ENCODE results near the gene UBXN11.
A peak's percentile ranks its signal among the peaks of the same experiment; 100 is the strongest.

UBXN11 gene

GRCh38 chr1:26281091-26281958 is 25.1 kb downstream of the UBXN11 start:
- in situ Hi-C loops (cut with MboI; ENCODE audit: low sequenced_read_pairs, unreplicated experiment): loop anchor here (5.0 kb wide), 1 partner anchor 41 kb away; no protein-coding TSS in a partner anchor
- TF ChIP-seq CTCF (IDR thresholded peaks at IDR 0.05; ENCODE audit: borderline replicate concordance, control extremely low read depth, extremely low read depth, insufficient read depth, missing control alignments): no peak
- DNase-seq (ENCODE audit: low spot score): peak; percentile 19

GRCh38 chr1:26280333-26281042 is 25.9 kb downstream of the UBXN11 start:
- peak; percentile 47 for DNase-seq (ENCODE audit: low spot score)
- no peak for TF ChIP-seq CTCF (IDR thresholded peaks at IDR 0.05; ENCODE audit: borderline replicate concordance, control extremely low read depth, extremely low read depth, insufficient read depth, missing control alignments)
- in situ Hi-C loops (cut with MboI; ENCODE audit: low sequenced_read_pairs, unreplicated experiment): loop anchor here (5.0 kb wide), 1 partner anchor 42 kb away; no protein-coding TSS in a partner anchor

GRCh38 chr1:26279456-26280332 is 26.7 kb downstream of the UBXN11 start, which contains the start of gene SH3BGRL3:
SH3BGRL3 (plus strand) TSS chr1:26280086; CDS start chr1:26280156, 70 bp downstream.
- peak; percentile 45 for TF ChIP-seq CTCF (IDR thresholded peaks at IDR 0.05; ENCODE audit: borderline replicate concordance, control extremely low read depth, extremely low read depth, insufficient read depth, missing control alignments)
- DNase-seq (ENCODE audit: low spot score): peak; percentile 97
- in situ Hi-C loops (cut with MboI; ENCODE audit: low sequenced_read_pairs, unreplicated experiment): loop anchor here (5.0 kb wide), 1 partner anchor 43 kb away; no protein-coding TSS in a partner anchor

GRCh38 chr1:26278724-26279455 is 27.5 kb downstream of the UBXN11 start:
- no peak for TF ChIP-seq CTCF (IDR thresholded peaks at IDR 0.05; ENCODE audit: borderline replicate concordance, control extremely low read depth, extremely low read depth, insufficient read depth, missing control alignments)
- DNase-seq (ENCODE audit: low spot score): no peak

GRCh38 chr1:26278303-26278702 is 28.1 kb downstream of the UBXN11 start:
- in situ Hi-C loops (cut with MboI; ENCODE audit: low sequenced_read_pairs, unreplicated experiment): no loop called here
- TF ChIP-seq CTCF (IDR thresholded peaks at IDR 0.05; ENCODE audit: borderline replicate concordance, control extremely low read depth, extremely low read depth, insufficient read depth, missing control alignments): no peak
- no peak for DNase-seq (ENCODE audit: low spot score)

More at GRCh38 chr1:26278724-26279455, 27.5 kb downstream of the UBXN11 start:
- in situ Hi-C loops (cut with MboI; ENCODE audit: low sequenced_read_pairs, unreplicated experiment): no loop called here
